Activated T-cell treated with anti-CD3 and anti-CD28 coated beads, Interleukin-2, amount 50 U/mL, for 4 hours (primary cell): ENCODE measurements around the gene VEGFA. TPM values are rescaled to one million over a fixed set of nuclear protein-coding genes. Genes with fewer than 3 reads are reported as not detected.

Source experiments
- ATAC-seq, 2 donors: fragments of 200-7000 bp; cut with Tn5 transposase; one replicate each; pipeline ENCODE4 v1.10.0; 2021
- DNase-seq: peaks from one replicate; pipeline ENCODE4 v3.0.0-alpha.2; 2020
- H3K27me3 Mint-ChIP-seq: one replicate; pipeline ENCODE4 v1.8.0; 2021; ENCODE audit warnings: low read depth, mixed read lengths
- H3K36me3 Mint-ChIP-seq: one replicate; pipeline ENCODE4 v1.8.0; 2022; ENCODE audit warnings: mixed read lengths; ENCODE audit not compliant: insufficient read depth
- H3K4me1 Mint-ChIP-seq: one replicate; pipeline ENCODE4 v1.8.0; 2021; ENCODE audit warnings: low read depth, mixed read lengths
- H3K4me3 Mint-ChIP-seq: one replicate; pipeline ENCODE4 v1.8.0; 2021; ENCODE audit warnings: mild to moderate bottlenecking, moderate library complexity, mixed read lengths
- H3K9me3 Mint-ChIP-seq: one replicate; pipeline ENCODE4 v1.8.0; 2021; ENCODE audit warnings: mixed read lengths
- total RNA-seq, 3 donors: library from RNA; stranded (reverse); gene quantifications; one replicate each; pipeline ENCODE4 v1.2.1, GENCODE V29; 2021

VEGFA gene
- total RNA-seq, 3 donors from 2014 or later: 28.9 to 44.6 (median 31.8) TPM

DNA sequence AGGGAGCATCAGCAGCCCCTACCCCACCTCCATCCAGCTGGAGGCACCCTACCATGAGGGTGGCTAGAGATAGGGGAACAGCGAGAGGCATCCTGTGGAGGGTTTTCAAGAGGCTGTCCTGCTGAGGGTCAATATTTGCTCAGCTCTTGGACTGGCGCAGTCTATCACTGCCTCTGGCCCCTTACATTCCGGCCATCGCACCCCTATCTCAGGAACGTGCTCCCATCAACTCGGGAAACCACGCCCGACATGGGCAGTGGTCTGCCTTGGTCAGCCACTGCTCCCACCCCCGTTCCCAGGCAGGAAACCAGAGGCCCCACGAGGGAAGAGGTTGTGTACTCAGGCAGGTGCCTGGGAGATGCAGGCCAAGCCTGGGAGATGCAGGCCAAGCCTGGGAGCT lies 57.9 kb downstream of the VEGFA start:
- no peaks in the 10 kb centered on the region for H3K9me3 Mint-ChIP-seq
- no peaks in the 10 kb centered on the region for H3K36me3 Mint-ChIP-seq
- ATAC-seq (no peak), DNase-seq (no peak)
- peaks cover 3% of the 10 kb centered on the region for H3K4me1 Mint-ChIP-seq
- H3K27me3 Mint-ChIP-seq: peaks cover 6% of the 10 kb centered on the region
- no peak overlapping the region for H3K4me3 Mint-ChIP-seq

DNA sequence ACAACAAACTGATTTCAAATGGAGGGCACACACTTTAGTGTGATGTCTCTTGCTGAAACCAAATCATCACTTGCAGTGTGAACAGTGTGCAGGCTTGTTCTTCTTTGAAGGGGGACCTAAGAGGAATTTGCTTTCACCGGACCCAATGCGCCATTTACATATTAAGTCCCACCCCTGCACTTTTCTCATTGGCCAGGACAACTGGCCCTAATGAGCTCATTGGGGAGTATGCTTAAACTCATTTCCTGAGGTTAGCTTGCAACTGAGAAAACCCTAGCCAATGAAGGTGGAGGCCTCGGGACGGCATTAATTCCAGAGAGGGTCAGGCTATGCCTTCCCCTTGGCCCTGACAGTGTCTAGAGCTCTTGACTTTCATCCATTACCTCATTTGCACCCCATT lies 58.7 kb downstream of the VEGFA start:
- Mint-ChIP-seq H3K9me3 (no peaks in the 10 kb centered on the region), H3K4me1 (peaks cover 3% of the 10 kb centered on the region), H3K4me3 (no peak overlapping the region), H3K36me3 (no peaks in the 10 kb centered on the region), H3K27me3 (peaks cover 6% of the 10 kb centered on the region)
- no peak for ATAC-seq
- no peak for DNase-seq

DNA sequence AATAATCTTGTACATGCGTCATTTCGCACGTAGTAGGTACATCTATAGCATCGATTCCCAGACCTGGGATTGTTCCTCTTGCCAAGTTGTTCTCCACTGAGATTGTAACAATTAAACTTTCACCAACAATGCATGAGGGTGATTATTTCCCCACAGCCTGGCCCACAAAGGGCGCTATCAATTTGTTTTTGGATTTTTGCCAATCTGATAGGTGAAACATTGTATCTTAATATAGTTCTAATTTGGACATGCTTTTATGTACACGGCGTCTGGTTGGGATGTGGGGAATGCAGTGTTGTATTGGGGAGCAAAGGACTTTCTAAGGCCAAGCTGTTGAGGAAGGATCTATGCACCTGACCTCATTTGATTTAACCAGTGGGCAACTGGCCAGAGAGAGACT lies 59.5 kb downstream of the VEGFA start:
- DNase-seq (no peak), ATAC-seq (no peak)
- Mint-ChIP-seq H3K4me1 (peaks cover under 1% of the 10 kb centered on the region), H3K27me3 (peaks cover 6% of the 10 kb centered on the region), H3K4me3 (no peak overlapping the region), H3K9me3 (no peaks in the 10 kb centered on the region), H3K36me3 (no peaks in the 10 kb centered on the region)

DNA sequence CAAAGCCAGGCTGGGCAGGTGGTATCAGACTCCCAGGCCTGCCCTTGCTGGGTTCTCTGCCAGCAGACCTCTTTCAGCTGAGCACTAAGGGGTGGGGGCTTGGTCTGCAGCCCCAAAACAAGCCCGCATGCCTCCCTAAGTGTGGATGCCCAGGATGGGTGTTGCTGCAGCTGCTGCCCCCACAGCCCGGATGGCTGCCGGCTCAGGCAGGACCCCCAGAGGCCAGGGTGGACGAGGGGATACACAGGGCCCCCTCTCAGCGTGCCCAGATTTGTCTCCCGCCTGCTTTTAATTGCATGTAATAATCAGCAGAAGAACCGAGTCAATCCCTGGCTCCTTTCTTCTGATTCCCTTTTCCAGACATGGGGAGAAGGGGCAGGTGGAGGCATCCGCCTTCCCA lies 60.8 kb downstream of the VEGFA start:
- no peaks in the 10 kb centered on the region for H3K36me3 Mint-ChIP-seq
- DNase-seq (no peak), ATAC-seq (no peak)
- no peak overlapping the region for H3K4me3 Mint-ChIP-seq
- no peaks in the 10 kb centered on the region for H3K9me3 Mint-ChIP-seq
- H3K27me3 Mint-ChIP-seq: peaks cover 9% of the 10 kb centered on the region
- no peaks in the 10 kb centered on the region for H3K4me1 Mint-ChIP-seq

DNA sequence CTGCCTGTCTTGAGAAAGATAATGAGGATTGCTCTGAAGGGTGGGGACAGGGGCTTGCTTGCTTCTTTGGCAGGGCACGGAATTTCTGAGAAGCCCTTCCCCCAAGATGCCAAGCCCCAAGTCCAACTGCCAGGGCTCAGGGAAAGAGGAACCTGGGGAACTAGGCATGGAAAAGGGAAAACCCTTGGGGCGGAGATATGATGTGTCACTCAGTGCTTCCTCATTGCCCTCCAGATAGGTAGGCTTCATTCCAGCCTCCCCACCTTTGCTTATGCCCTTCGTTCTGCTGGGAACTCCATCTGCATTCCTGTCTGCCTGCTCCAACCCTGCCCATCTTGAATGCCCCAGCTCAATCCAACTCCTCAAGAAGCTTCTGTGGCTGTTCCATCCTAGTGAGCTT lies 61.2 kb downstream of the VEGFA start:
- Mint-ChIP-seq H3K4me1 (no peaks in the 10 kb centered on the region), H3K27me3 (peaks cover 11% of the 10 kb centered on the region), H3K9me3 (no peaks in the 10 kb centered on the region), H3K36me3 (no peaks in the 10 kb centered on the region), H3K4me3 (no peak overlapping the region)
- DNase-seq (no peak), ATAC-seq (no peak)

DNA sequence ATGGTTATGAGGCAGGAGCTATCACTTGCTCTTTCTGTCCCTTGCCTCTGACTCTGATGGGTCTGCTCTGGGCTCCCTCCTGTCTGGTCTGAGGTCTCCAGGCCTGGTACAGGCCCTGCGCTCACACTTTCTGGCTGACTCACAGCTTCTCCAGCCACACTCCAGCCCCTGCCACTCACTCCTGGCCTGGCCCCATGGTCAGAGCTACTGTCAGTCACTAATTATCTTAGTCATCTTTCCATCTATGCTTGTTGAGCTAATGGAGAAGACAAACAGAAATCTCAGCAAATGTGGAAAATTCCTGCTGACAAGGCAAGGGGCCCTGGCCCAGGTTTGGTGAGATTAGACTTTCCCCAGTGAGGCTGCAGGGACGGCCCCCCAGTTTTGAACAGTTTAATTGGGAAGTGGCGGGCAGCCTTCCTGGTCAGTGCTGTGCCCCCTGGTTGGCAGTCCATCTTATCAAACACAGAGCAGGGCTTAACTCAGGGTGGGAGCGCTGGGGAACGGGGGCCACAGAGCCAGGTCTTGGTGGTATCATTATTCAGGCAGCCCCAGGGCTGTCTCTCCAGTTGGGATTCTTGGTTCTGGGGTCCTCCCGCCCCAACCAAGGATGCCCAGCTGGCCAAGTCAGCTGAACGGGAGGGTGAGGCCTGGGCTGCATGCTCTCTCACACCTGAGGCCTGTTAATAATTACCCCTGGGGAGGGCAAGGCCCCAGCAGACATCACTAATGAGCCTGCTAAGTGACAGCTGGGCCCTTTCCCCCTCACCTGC lies 63.4 kb downstream of the VEGFA start:
- Mint-ChIP-seq H3K4me1 (no peaks in the 10 kb centered on the region), H3K4me3 (no peak overlapping the region), H3K36me3 (no peaks in the 10 kb centered on the region), H3K27me3 (peaks cover 11% of the 10 kb centered on the region), H3K9me3 (no peaks in the 10 kb centered on the region)
- DNase-seq (no peak), ATAC-seq (no peak)

DNA sequence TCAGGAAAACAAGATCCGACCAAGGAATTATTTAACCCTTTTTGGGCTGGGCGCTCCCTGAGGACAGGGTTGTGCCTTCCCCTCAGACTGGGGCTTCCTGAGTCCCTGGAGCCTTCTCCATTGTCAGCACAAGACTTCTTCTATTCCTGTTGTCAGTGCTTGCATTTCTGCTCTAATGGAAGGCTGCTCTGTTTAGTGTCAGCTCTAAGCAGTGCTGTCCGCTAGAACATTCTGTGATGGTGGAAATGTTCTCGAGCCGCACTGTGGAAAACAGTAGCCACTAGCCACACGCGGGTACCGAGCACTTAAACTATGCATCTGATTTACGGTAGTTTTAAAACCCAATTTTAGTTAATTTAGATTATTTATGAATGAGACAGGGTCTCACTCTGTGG lies 64.0 kb downstream of the VEGFA start:
- H3K4me1 Mint-ChIP-seq: no peaks in the 10 kb centered on the region
- ATAC-seq (no peak), DNase-seq (no peak)
- H3K9me3 Mint-ChIP-seq: no peaks in the 10 kb centered on the region
- no peaks in the 10 kb centered on the region for H3K36me3 Mint-ChIP-seq
- no peak overlapping the region for H3K4me3 Mint-ChIP-seq
- H3K27me3 Mint-ChIP-seq: peaks cover 9% of the 10 kb centered on the region

DNA sequence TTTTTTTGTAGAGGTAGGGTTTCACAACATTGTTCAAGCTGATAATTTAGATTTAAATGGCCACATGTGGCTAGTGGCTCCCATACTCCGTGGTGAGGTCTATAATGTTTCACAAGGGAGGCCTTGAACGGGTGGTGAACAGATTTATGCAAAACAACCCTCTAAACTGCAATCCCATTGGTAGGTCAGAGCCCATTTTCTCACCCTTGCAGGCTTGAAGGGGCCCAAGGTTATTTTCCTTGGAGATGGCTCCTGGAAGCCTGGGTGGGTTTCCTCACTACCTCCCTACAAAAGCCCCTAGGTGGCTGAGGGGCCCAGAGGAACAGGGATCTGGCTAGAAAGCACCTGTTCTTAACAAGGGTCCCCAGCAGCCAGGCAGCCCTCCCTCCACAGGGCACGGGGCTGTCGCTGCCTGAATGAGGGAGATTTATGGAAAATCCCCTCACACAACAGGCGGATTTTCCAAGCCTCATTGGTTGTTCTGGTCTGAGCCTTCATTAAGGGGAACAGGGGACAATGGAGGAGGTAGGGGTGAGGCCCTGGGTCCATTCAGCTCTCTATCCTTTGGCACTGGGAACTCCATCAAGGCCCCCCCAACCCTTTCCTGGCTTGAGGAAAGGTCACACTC lies 64.6 kb downstream of the VEGFA start:
- no peaks in the 10 kb centered on the region for H3K36me3 Mint-ChIP-seq
- H3K27me3 Mint-ChIP-seq: peaks cover 5% of the 10 kb centered on the region
- ATAC-seq (no peak), DNase-seq (no peak)
- H3K4me1 Mint-ChIP-seq: no peaks in the 10 kb centered on the region
- no peak overlapping the region for H3K4me3 Mint-ChIP-seq
- no peaks in the 10 kb centered on the region for H3K9me3 Mint-ChIP-seq

DNA sequence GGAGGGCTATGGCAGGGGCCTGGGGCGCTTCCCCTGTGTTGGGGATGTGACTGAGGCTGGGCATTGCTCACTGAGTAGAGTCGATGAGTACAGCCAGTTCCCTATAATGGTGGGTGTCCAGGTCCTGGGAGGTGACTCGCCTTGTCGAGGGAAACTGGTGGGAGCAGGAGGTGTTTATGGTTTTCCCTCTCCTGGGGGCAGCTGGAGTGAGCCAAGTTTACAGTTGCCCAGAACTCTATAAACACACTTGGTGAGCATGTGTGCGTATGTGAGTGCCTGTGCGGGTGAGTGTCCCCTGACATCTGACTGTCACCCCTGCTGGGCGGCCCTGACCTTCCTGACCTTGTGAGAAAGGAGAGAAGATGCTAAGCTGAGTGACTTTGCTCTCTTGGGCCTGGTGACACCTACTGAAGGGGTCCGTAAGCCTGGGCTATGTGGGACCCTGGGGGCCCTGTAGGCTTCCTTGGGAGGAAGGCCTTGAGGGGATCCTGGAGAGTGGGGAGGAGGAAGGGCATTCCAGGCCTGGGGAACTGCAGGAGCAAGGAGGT lies 65.9 kb downstream of the VEGFA start:
- DNase-seq (no peak), ATAC-seq (no peak)
- H3K9me3 Mint-ChIP-seq: no peaks in the 10 kb centered on the region
- H3K27me3 Mint-ChIP-seq: peaks cover 5% of the 10 kb centered on the region
- no peaks in the 10 kb centered on the region for H3K4me1 Mint-ChIP-seq
- no peak overlapping the region for H3K4me3 Mint-ChIP-seq
- no peaks in the 10 kb centered on the region for H3K36me3 Mint-ChIP-seq

Other genes with a start within 250 kb of the VEGFA start
- gene XPO5, start 194.2 kb upstream of the VEGFA start, total RNA-seq: 100 to 1,000 TPM; 116 to 140 (median 120) TPM
- 10 to 100 TPM; 15.7 to 22.8 (median 18.8) TPM for gene POLH, start 194.0 kb upstream of the VEGFA start, total RNA-seq
- 10 to 100 TPM; 37.3 to 50.3 (median 39.1) TPM for gene GTPBP2, start 140.9 kb upstream of the VEGFA start, total RNA-seq
- gene MAD2L1BP, start 134.4 kb upstream of the VEGFA start, total RNA-seq: 10 to 100 TPM; 32.1 to 32.7 (median 32.3) TPM
- gene RSPH9, start 125.2 kb upstream of the VEGFA start, total RNA-seq: not detected
- gene MRPS18A, start 82.4 kb upstream of the VEGFA start, total RNA-seq: 10 to 100 TPM; 70.0 to 75.1 (median 72.7) TPM